GM23338 (cell line): ENCODE data around the gene EMILIN3. TPM values are rescaled to one million over a fixed set of nuclear protein-coding genes. Genes with fewer than 3 reads are reported as not detected.

Experiments used
- ATAC-seq: fragments of 200-7000 bp; cut with Tn5 transposase; 3 replicates; pipeline ENCODE4 v1.9.1; 2020
- DNase-seq: peaks from one replicate; pipeline ENCODE4 v3.0.0-alpha.2; 2015; ENCODE audit warnings: low spot score
- H2AFZ ChIP-seq: fragments of 200-600 bp; sonication (generic); 2 replicates; pipeline ENCODE4 v1.8.0; 2016; ENCODE audit warnings: antibody characterized with exemption, mild to moderate bottlenecking, moderate library complexity
- H3F3A ChIP-seq: fragments of 200-600 bp; sonication (generic); replicated peaks from 2 replicates; pipeline ENCODE4 v1.8.0; 2017; ENCODE audit warnings: antibody characterized with exemption, mixed run types, low read depth
- H3K27ac ChIP-seq: fragments of 200-600 bp; sonication (generic); 2 replicates; pipeline ENCODE4 v1.6.1; 2016; ENCODE audit warnings: low read depth
- H3K27me3 ChIP-seq: fragments of 200-600 bp; sonication (generic); 2 replicates; pipeline ENCODE4 v1.8.0; 2016; ENCODE audit warnings: mild to moderate bottlenecking, mixed run types, moderate library complexity; ENCODE audit not compliant: insufficient read depth
- H3K36me3 ChIP-seq: fragments of 200-600 bp; sonication (generic); 2 replicates; pipeline ENCODE4 v1.8.0; 2016; ENCODE audit warnings: mild to moderate bottlenecking; ENCODE audit not compliant: insufficient read depth
- H3K4me1 ChIP-seq: fragments of 200-600 bp; sonication (generic); 2 replicates; pipeline ENCODE4 v1.8.0; 2016; ENCODE audit warnings: mild to moderate bottlenecking, moderate library complexity; ENCODE audit not compliant: insufficient read depth
- H3K4me2 ChIP-seq: fragments of 200-600 bp; sonication (generic); 2 replicates; pipeline ENCODE4 v1.7.1; 2017; ENCODE audit warnings: mixed run types
- H3K4me3 ChIP-seq: fragments of 200-600 bp; sonication (generic); 2 replicates; pipeline ENCODE4 v1.6.1; 2016; ENCODE audit warnings: mixed run types
- H3K79me2 ChIP-seq: fragments of 200-600 bp; sonication (generic); replicated peaks from 2 replicates; pipeline ENCODE4 v1.8.0; 2017; ENCODE audit warnings: mild to moderate bottlenecking; ENCODE audit not compliant: insufficient read depth
- H3K9me2 ChIP-seq: fragments of 200-600 bp; sonication (generic); 2 replicates; pipeline ENCODE4 v1.8.0; 2017; ENCODE audit not compliant: insufficient read depth
- H4K20me1 ChIP-seq: fragments of 200-600 bp; sonication (generic); replicated peaks from 2 replicates; pipeline ENCODE4 v1.8.0; 2017; ENCODE audit warnings: mild to moderate bottlenecking; ENCODE audit not compliant: insufficient read depth
- H3K27ac Mint-ChIP-seq: 2 replicates; pipeline ENCODE4 v1.8.0; 2020; ENCODE audit warnings: inconsistent platforms, mild to moderate bottlenecking, moderate library complexity, mixed read lengths
- H3K27me3 Mint-ChIP-seq: 3 replicates; pipeline ENCODE4 v1.8.0; 2022; ENCODE audit warnings: low read depth, mild to moderate bottlenecking, moderate library complexity, mixed read lengths, inconsistent platforms; ENCODE audit not compliant: insufficient read depth, poor library complexity
- H3K36me3 Mint-ChIP-seq: 3 replicates; pipeline ENCODE4 v1.8.0; 2021; ENCODE audit warnings: low read depth, mild to moderate bottlenecking, inconsistent platforms, moderate library complexity, mixed read lengths
- H3K4me1 Mint-ChIP-seq: 3 replicates; pipeline ENCODE4 v1.8.0; 2020; ENCODE audit warnings: mild to moderate bottlenecking, inconsistent platforms, mixed read lengths
- H3K4me3 Mint-ChIP-seq: 3 replicates; pipeline ENCODE4 v1.8.0; 2021; ENCODE audit warnings: moderate library complexity, mild to moderate bottlenecking, inconsistent platforms, mixed read lengths
- H3K9me3 Mint-ChIP-seq: 3 replicates; pipeline ENCODE4 v1.8.0; 2020; ENCODE audit warnings: moderate library complexity, mild to moderate bottlenecking, inconsistent platforms, mixed read lengths
- CREB1 ChIP-seq: fragments of 250-450 bp; sonication (Bioruptor Pico); IDR thresholded peaks from 2 replicates; pipeline ENCODE4 v1.5.0; 2020; ENCODE audit warnings: low read depth, mild to moderate bottlenecking, moderate library complexity
- ETS1 ChIP-seq: IDR thresholded peaks from 2 replicates; pipeline ENCODE4 v1.6.1; 2016; ENCODE audit warnings: antibody characterized with exemption
- ZNF331 ChIP-seq: fragments of 250-450 bp; sonication (Bioruptor Pico); IDR thresholded peaks from 2 replicates; pipeline ENCODE4 v1.5.0; 2020; ENCODE audit warnings: low read depth, mild to moderate bottlenecking, moderate library complexity
- ZNF462 ChIP-seq: fragments of 250-450 bp; sonication (Bioruptor Pico); IDR thresholded peaks from 2 replicates; pipeline ENCODE4 v1.5.0; 2020; ENCODE audit warnings: mild to moderate bottlenecking, moderate library complexity
- polyA plus RNA-seq: library from polyadenylated mRNA; unstranded; fragments of >200 nt; fragmentation: Nextera tagmentation; extraction: Ambion mirVana; gene quantifications from 2 replicates; pipeline ENCODE4 v1.2.1, GENCODE V29; 2016
- total RNA-seq: library from RNA; depleted of rRNA; stranded (reverse); fragments of >200 nt; shearing (Covaris generic); gene quantifications from 2 replicates; pipeline ENCODE4 v1.2.3, GENCODE V29; 2014

EMILIN3 gene
- total and polyA plus RNA-seq, 2 experiments from 2014 or later, result 0.53 to 6.6 TPM

GRCh38 chr20:41361757-41362747 lies 4.6 kb downstream of the EMILIN3 start (continued):
- no peak for TF ChIP-seq ZNF462 (CRISPR knock-in tag)

- Histone ChIP-seq H3F3A (no peaks in the 10 kb centered on the region), H3K79me2 (no peaks in the 10 kb centered on the region), H3K27me3 (peaks cover 20% of the 10 kb centered on the region), H3K4me2 (no peak overlapping the region), H3K27ac (no peak overlapping the region), H2AFZ (no peak overlapping the region), H3K36me3 (no peaks in the 10 kb centered on the region), H3K4me3 (no peak overlapping the region), H3K4me1 (no peaks in the 10 kb centered on the region), H3K9me2 (no peaks in the 10 kb centered on the region), H4K20me1 (no peaks in the 10 kb centered on the region)
- DNase-seq, result no peak
- Mint-ChIP-seq H3K9me3 (no peaks in the 10 kb centered on the region), H3K27ac (no peak overlapping the region), H3K4me3 (no peak overlapping the region), H3K36me3 (no peaks in the 10 kb centered on the region; the same call in 2 of the 3 replicates), H3K27me3 (peaks cover 14% of the 10 kb centered on the region), H3K4me1 (peaks cover 4% of the 10 kb centered on the region)
- no peak for ATAC-seq
- TF ChIP-seq ZNF331 (no peak), ZNF462 (CRISPR knock-in tag) (no peak), CREB1 (CRISPR knock-in tag) (no peak), ETS1 (no peak)
Measured at GRCh38 chr20:41360831-41361756, 5.5 kb downstream of the EMILIN3 start.
